HG03558 (cell line): ENCODE results near the gene ANKRD31.
"Not testable (repeated sequence)": the region's sequence is repeated elsewhere in the genome, so short reads cannot be mapped to it uniquely, and the experiment has no call there.

ENCODE experiments used
- ATAC-seq: cut with Tn5 transposase; IDR thresholded peaks from one replicate; pipeline ENCODE4 v1.9.1; 2021; ENCODE audit warnings: moderate number of reproducible peaks; ENCODE audit not compliant: unreplicated experiment; ENCODE audit errors: extremely low read depth

Gene ANKRD31, protein sequence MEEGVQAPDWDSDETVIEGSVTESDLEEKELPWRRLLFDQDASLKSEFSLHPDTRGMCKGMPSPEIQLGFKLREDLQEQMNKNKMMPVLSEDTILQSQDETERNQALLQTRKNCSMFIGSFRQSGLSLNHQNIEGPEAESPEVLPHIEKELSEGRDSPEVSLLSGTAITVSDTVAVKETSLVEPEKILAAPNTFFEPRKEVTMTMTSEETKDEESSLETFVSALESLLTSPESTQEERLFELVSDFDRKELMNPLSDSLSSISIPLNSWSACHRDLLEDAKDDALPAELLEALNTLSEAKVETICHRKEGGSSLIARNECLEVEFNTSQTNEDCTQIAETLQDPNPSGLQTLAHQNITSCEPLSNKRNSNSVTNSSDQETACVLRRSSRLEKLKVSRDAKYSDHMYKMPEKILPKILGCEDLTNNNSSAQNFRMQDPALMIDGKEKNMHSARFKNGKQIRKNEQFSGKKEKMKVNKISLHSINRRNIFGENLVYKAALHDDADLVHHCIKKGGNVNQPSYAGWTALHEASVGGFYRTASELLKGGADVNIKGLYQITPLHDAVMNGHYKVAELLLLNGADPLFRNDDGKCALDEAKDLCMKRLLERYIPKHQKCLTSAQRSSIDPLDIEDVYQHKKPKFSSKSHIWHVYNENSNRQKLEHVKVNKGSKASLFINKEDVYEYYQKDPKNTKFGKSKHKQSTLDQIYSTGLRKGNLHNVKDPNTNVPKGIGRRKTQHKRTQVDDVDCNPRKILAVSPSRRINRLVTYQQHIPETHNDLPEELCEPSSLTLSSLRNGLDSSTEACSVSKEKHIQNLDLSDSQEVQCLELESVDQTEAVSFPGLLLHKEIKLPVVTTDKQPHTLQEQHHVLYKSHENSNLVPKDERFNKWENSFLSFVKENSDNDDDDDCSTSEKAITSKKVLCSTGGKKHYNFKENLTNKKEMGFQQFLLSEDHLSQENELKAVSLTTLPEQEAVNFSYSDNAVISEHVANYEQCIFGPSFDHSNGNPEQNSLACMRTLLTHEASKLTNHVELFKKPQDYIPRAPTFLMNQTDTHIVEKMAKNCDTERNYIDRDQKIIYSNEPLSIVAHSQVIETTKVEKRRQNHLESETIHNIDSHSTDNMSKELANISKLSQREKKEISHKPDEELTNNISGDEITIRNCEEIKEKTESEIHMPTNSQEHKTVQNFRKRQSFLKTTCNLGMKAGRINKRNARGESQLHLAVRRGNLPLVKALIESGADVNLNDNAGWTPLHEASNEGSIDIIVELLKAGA (N-terminal part only)

DNA sequence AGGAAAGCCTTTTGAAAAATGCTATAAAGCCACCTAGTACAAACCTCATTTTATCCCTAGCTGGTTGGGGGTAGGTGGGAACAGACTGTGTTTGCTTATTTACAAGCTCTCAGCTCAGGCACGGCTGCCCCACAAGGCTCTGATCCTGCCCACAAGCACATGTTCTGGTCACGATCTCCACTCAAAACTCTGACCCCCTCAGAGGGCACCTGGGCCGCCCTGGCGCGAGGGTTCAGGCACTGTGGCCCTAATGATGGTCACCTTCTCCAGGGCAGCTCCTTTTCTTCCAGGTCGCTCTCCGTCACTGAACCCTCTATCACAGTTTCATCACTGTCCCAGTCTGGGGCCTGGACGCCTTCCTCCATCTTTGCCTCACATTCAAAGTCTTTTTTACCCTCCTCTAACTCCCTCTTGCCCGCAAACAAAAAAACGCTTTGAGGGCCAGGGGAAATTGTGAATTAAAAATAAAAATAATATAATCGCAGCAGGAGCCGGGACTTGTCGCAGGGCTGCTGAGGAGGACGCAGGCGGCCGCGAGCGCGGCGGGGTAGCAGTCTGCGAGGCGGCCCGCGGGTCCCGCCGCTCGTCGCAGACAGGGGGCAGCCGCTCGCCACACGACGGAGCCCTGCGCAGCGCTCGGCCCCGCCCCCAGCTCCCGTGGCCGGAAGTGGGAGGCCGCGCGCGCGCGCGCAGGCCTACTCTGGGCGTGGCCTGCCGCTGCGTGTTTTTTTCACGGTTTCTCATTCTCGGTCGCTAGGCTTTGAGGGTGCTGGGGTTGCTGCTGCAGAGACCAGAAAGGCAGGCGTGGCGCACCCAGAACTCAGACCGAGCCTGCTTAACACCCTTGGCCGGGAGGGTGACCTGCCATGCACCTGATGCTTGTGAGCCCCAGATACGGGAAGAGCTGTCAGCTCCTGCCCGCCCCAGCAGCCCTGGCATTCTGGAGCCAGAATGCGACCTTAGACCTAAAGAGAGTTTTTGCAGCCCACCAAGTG lies at the start of gene ANKRD31:
TSS of gene ANKRD31 (minus strand) at position 557 of the 995 bp plus-strand sequence. CDS start at position 365, 192 bp downstream.
- ATAC-seq = peak; percentile 83

DNA sequence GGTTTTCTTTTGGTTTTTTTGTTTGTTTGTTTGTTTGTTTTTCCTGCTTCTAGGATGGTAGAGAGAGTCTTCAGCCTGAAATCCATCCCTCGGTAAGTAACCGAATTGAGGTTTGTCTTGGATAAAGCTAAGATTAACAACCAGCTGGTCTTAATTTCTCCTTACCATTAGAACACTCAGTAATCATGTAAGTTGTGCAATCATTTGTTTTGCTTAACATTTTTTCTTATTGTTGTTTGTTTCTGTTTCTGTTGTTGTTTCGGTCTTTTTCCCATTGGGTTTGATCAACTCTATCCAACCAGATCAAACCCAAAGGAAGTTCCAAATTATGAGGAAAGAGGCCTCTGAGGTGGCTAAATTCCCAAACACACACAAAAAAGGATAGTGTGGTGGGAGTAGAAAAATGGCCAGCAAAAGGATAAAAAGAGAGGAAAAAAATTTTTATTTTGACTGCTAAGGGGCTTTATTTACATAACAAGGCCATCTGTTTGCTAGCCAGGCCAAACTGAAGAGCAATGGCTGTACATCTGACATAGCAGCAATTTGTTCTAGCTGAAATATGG lies 49.6 kb upstream of the ANKRD31 start:
- no peak for ATAC-seq

DNA sequence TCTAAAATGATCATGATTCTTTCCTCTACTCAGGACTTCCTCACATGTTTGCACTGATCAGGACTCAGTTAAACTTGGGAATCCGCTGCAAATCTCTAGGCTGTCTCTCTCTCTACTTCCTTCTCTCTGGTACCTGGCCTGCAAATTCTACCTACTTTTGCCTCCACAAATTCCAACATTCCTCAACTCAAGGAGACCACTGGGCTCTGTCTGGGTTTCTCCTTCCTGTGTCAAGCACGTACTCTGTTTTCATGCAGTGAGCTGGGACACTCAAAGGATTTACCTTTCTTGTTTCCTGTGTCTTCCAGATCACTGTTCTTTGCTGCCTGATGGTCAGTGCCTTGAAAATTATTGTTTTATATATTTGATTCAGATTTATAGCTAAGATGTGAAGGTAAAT lies 45.9 kb upstream of the ANKRD31 start:
- no peak for ATAC-seq

DNA sequence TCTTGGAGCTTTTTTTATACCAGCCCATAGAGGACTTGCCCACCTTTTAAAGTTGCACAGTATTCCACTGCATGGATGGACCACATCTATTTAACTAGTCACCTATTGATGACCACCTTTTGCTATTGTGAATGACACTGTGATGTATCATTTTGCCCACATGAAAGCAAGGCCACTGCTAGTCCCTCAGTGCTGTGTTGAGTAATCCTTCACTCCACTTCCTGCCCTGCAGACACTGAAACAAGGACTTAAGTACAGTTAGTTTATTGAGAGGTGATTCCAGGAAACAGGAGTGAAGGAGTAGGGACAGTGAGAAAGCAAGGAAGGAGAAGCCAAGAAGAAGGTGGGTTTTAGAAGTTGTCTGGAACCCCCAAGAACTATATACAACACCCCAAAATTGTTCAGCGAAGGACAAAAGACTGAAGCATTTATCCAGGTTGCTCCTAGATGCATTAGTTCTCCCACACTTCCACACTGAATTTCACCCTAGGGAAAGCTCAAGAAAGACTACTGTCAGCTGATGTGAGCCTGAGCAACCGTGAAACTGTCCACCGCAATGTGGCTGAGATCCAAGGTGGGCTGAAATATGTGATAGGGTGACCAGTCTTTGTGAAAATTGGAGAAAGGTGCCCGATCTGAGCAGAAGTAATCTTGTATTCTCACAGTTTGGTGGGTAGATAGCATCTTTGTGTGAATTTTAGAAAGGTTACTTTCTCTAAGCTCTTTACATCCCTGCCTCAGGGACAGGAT lies 45.2 kb upstream of the ANKRD31 start:
- no peak for ATAC-seq

DNA sequence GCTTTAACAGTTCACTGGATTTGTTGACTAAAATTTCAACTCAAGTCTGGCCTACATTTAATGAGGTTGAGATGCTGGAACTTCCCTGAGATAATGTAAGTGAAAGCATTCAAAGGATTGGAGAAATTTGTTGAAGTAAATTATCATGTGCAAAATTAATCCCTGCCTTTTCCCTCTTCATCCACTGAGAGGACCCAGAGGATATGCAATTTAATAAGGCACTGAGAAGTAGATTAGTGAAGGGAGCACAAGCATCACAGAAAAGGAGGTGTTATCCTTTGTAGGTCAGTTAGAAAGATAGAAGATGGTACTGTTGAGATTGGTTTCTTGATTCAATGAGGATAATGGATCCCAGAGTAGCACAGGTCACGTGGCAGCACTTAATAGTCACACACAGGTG lies 42.6 kb upstream of the ANKRD31 start:
- ATAC-seq = no peak

DNA sequence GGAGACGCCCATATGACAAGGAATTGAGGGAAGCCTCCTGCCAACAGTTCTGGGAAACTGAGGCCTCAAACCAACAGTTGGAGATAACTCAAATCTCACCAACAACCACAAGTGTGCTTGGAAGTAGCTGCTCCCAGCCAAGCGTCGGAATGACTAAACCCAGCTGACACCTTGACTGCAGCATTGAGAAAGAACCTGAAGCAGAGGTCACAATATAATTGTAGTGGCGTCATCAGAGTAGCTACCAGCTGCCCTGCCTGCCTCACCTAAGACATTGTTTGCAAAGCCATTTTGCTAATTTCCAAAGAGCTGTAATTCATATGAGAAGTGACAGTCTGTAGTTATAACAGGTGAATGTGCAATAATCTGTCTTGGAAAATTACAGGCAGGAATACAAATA lies 40.8 kb upstream of the ANKRD31 start:
- no peak for ATAC-seq

DNA sequence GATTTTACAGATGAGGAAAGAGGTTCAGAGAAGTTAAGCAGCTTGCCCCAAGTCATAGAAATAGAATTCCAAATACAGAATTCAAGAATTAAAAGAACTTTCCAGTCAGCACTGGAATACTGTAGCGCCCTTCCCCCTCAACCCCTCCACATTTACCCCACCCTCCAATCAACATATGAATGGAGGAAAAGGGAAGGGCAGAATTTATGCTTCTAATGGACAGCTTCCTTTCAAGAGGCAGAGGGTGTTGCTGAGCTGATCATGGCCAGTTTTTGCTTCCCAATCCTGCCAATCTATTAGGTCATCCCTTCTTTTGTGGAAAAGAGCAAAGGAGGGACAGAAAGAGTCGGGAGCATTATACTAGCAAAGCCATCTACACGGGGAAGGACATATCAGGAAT lies 39.1 kb upstream of the ANKRD31 start:
- no peak for ATAC-seq

DNA sequence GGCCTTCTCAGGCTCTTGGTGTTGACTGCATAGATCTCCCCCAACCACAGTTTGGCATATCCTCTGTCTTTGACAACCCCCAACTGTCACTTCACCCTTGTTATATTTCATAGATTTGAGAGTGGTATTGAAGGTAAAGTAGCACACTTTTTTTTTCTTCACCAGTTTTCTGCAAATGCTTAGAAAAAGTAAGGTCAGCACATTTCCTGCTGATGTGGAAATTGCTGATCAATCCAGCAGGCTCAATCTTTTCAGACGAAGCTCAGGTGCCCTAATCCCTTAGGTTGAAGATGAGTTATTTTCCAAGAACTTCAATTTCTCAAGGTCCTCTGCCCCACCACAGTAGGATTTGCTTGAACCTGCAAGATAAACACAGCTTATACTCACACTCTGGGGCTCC lies 38.5 kb upstream of the ANKRD31 start:
- ATAC-seq = no peak

DNA sequence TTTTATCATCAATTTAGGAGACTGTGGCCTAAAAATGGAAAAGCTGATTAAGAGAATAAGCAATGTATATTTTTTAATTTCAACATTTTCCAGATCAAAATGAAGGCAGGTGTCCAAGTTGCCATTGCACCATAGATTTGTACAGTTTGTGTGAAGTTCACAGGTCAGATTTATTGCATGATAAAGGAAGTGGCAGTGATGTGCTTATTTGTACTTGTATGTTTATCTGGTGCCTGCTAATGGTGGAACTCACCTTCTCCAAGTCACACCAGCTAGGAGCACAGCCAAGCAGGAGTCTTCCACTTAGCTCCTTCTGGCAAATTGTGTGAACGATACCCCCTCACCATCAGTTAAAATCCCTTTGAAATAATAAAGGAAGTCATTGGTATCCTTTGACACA lies 37.8 kb upstream of the ANKRD31 start:
- ATAC-seq = no peak

DNA sequence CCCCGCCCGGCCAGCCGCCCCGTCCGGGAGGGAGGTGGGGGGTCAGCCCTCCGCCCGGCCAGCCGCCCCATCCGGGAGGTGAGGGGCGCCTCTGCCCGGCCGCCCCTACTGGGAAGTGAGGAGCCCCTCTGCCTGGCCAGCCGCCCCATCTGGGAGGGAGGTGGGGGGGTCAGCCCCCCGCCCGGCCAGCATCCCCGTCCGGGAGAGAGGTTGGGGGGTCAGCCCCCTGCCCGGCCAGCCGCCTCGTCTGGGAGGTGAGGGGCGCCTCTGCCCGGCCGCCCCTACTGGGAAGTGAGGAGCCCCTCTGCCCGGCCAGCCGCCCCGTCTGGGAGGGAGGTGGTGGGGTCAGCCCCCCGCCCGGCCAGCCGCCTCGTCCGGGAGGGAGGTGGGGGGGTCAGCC lies 33.9 kb upstream of the ANKRD31 start:
- ATAC-seq = not testable (repeated sequence)

DNA sequence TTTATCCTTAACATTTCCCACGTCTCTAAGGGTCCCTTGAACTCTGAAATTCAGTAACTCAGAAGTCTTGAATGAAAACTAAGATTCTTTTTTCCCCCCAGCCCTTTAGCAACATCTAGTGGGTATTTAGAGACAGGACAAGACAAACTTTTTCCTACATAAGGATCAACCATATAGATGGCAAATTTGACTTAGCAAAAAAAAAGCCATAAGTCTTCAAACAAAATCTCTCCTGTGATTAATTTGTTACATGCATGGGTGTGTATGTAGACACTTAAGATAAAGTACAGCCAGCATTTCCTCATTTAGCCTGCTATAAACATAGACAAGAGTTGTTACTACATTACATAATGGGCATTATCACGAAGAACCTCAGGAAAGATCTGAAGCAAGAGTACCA lies 29.1 kb upstream of the ANKRD31 start:
- ATAC-seq = no peak

DNA sequence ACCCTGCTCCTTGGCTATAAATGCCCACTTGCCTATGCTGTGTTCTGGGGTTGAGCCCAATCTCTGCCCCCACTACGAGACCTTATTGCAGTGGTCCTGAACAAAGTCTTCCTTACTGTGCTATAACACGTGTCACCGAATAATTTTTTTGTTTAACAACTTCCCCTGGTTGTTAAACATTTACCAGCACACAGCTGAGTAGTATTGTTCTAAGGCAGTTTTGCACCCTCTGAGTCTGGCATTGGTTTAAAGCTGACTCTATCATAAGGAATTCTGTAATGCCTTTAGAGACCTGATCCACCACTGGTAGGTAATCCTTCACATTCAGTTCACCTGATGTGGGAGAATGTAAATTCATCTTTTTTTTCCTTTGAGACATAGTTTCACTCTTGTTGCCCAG lies 25.6 kb upstream of the ANKRD31 start:
- no peak for ATAC-seq

DNA sequence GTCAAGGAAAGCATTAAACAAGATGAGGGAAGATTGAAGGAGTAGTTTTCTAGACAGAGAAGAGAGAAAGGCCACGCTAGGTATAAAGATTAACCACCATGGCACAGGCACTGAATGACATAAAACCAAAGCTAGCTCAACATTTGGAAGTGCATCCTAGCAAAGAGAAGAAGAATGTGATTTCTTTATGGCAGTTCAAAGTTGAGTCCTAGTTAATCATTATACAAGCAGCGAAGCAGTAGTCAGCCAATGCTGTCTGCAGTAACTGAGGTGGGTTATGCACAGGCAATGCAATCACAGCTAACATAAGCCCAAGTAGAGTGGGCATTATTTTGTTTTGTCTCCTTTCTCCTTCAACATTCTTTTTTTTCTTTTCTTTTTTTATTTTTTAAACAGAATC lies 24.0 kb upstream of the ANKRD31 start:
- ATAC-seq = no peak

DNA sequence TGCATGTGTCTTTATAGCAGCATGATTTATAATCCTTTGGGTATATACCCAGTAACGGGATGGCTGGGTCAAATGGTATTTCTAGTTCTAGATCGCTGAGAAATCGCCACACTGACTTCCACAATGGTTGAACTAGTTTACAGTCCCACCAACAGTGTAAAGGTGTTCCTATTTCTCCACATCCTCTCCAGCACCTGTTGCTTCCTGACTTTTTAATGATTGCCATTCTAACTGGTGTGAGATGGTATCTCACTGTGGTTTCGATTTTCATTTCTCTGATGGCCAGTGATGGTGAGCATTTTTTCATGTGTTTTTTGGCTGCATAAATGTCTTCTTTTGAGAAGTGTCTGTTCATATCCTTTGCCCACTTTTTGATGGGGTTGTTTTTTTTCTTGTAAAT lies 13.8 kb upstream of the ANKRD31 start:
- ATAC-seq = not testable (repeated sequence)

DNA sequence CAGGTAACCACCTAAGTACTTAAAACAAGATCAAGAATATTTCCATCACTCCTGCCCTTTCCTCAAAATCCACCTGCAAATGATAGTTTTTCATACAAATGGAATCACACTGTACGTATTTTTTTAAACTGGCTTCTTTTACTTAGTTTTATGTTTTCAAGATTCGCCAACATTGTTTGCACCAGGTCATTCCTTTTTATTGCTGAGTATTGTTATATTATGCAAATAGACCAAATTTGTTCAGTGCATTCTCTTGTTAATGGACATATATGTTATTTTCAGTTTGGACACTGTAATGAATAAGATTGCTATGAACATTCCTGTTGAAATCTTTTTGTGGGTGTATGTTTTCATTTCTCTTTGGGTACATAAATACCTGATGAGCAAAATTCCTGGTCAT lies 8.3 kb upstream of the ANKRD31 start:
- no peak for ATAC-seq

DNA sequence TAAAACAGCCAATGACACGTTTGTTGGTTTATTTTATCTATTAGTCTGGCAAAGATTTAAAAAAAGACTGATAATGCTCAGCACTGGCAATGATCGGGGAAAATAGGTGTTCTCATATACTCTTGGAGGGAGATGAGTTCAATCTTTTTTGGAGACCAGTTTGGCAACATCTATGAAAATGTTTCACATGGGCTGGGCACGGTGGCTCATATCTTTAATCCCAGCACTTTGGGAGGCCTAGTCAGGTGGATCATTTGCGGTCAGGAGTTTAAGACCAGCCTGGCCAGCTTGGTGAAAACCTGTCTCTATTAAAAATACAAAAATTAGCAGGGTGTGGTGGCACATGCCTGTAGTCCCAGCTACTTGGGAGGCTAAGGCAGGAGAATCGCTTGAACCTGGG lies 6.8 kb upstream of the ANKRD31 start:
- no peak for ATAC-seq

DNA sequence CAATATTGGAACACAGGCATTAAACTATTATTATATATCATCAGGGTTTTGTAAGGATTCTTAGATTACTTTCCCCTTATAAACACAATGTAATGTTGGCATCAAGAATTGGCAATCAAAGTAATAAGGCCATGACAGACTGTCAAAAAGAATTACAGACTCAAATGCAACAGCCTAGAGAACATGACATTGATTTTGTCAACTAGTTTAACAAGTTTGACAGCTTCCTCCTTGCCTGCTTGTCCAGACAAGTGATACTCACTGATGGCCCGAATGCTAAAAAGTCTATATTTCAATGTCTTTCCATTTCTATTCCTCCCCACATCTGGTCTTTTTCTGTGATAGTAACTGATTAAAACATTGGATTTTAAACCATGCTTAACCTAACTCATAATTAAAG lies 6.4 kb upstream of the ANKRD31 start:
- ATAC-seq = no peak

DNA sequence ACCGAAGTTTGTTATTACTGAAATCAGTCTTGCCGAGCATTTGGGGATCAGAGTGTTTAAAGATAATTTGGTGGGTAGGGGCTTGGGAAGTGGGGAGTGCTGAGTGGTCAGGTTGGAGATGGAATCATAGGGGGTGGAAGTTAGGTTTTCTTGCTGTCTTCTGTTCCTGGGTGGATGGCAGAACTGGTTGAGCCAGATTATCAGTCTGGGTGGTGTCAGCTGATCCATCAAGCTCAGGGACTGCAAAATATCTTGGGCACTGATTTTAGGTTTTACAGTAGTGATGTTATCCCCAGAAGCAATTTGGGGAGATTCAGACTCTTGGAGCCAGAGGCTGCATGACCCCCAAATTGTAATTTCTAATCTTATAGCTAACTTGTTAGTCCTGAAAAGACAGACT lies 5.4 kb upstream of the ANKRD31 start:
- ATAC-seq = no peak
